ENCODE measurements around the gene KIRREL3. TPM values are rescaled to one million over a fixed set of nuclear protein-coding genes. Genes with fewer than 3 reads are reported as not detected.

KIRREL3 gene
- polyA plus RNA-seq, 1 of the 3 experiments (the other 2 are of a cell fraction) = 3.7 TPM

DNA sequence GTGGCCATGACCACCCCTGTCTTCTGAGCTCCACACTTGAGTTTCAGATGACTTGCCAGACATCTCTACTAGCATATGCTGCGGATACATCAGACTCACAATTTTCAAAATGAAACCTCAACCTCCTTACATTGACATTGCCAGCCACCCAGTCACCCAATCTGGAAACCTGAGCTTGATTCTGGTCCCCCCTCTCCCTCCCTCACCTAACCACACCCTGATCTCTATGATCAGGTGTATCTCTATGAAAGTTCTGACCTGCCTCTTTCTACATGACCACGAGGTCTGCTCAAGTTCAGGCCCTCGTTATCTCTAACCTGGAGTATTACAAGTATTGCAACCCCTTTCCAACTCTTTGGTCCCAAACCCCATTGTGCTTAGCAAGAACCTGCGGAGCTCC lies 254.1 kb downstream of the KIRREL3 start:
- no peak overlapping the region for H3K4me2 ChIP-seq
- no peak overlapping the region for H3K4me3 ChIP-seq (ENCODE audit: low read depth in 2 of 2, low read length in 1 of 2)
- no peaks in the 10 kb centered on the region for H3K9me3 ChIP-seq
- H3K36me3 ChIP-seq (replicated peaks in 1 of 2; ENCODE audit: control insufficient read depth in 1 of 2, insufficient read depth in 2 of 2, low read length in 1 of 2) = no peaks in the 10 kb centered on the region
- H3K4me1 ChIP-seq (ENCODE audit: control insufficient read depth in 1 of 2, insufficient read depth in 2 of 2, low read depth in 1 of 2, low read length in 1 of 2) = no peaks in the 10 kb centered on the region
- ChIA-PET CTCF (interaction anchor here (1.0 to 5.1 kb wide), 4 partner anchors 30 to 244 kb away, joined by 3 to 18 read pairs (median 3); no protein-coding TSS in a partner anchor), POLR2A (no interaction called here)
- H3K27me3 ChIP-seq (ENCODE audit: insufficient read depth) = no peaks in the 10 kb centered on the region
- TF ChIP-seq RXRA (IDR thresholded peaks at IDR 0.05; ENCODE audit: borderline replicate concordance, low read depth) = no peak
- no peak for TF ChIP-seq TCF12 (IDR thresholded peaks at IDR 0.05)
- TF ChIP-seq MXI1 (IDR thresholded peaks at IDR 0.05; ENCODE audit: low read depth, low read length) = no peak
- TF ChIP-seq JUND (IDR thresholded peaks at IDR 0.05) = no peak
- TF ChIP-seq, protein P1, sequence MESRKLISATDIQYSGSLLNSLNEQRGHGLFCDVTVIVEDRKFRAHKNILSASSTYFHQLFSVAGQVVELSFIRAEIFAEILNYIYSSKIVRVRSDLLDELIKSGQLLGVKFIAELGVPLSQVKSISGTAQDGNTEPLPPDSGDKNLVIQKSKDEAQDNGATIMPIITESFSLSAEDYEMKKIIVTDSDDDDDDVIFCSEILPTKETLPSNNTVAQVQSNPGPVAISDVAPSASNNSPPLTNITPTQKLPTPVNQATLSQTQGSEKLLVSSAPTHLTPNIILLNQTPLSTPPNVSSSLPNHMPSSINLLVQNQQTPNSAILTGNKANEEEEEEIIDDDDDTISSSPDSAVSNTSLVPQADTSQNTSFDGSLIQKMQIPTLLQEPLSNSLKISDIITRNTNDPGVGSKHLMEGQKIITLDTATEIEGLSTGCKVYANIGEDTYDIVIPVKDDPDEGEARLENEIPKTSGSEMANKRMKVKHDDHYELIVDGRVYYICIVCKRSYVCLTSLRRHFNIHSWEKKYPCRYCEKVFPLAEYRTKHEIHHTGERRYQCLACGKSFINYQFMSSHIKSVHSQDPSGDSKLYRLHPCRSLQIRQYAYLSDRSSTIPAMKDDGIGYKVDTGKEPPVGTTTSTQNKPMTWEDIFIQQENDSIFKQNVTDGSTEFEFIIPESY (IDR thresholded peaks at IDR 0.05; ENCODE audit: borderline replicate concordance, low read depth) = no peak
- TF ChIP-seq RCOR1 (IDR thresholded peaks at IDR 0.05; ENCODE audit: low read length) = no peak
- TF ChIP-seq GATA2 (CRISPR knock-in tag; IDR thresholded peaks at IDR 0.05) = no peak
- TF ChIP-seq, protein P2, sequence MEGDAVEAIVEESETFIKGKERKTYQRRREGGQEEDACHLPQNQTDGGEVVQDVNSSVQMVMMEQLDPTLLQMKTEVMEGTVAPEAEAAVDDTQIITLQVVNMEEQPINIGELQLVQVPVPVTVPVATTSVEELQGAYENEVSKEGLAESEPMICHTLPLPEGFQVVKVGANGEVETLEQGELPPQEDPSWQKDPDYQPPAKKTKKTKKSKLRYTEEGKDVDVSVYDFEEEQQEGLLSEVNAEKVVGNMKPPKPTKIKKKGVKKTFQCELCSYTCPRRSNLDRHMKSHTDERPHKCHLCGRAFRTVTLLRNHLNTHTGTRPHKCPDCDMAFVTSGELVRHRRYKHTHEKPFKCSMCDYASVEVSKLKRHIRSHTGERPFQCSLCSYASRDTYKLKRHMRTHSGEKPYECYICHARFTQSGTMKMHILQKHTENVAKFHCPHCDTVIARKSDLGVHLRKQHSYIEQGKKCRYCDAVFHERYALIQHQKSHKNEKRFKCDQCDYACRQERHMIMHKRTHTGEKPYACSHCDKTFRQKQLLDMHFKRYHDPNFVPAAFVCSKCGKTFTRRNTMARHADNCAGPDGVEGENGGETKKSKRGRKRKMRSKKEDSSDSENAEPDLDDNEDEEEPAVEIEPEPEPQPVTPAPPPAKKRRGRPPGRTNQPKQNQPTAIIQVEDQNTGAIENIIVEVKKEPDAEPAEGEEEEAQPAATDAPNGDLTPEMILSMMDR (IDR thresholded peaks at IDR 0.05) = no peak
- TF ChIP-seq YY1 (IDR thresholded peaks at IDR 0.05; ENCODE audit: low read depth) = no peak
- TF ChIP-seq, protein P3, sequence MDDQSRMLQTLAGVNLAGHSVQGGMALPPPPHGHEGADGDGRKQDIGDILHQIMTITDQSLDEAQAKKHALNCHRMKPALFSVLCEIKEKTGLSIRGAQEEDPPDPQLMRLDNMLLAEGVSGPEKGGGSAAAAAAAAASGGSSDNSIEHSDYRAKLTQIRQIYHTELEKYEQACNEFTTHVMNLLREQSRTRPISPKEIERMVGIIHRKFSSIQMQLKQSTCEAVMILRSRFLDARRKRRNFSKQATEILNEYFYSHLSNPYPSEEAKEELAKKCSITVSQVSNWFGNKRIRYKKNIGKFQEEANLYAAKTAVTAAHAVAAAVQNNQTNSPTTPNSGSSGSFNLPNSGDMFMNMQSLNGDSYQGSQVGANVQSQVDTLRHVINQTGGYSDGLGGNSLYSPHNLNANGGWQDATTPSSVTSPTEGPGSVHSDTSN (IDR thresholded peaks at IDR 0.05) = no peak
- no peak for TF ChIP-seq SIN3A (IDR thresholded peaks at IDR 0.05; ENCODE audit: borderline replicate concordance, low read depth, low read length)
- TF ChIP-seq TAF1 (IDR thresholded peaks at IDR 0.05; ENCODE audit: borderline replicate concordance, low read depth, low read length) = no peak
- no peak overlapping the region for H3K9ac ChIP-seq
- H3K79me2 ChIP-seq (ENCODE audit: insufficient read depth) = no peaks in the 10 kb centered on the region
- H3K9me2 ChIP-seq = no peaks in the 10 kb centered on the region
- H2AFZ ChIP-seq (ENCODE audit: low read depth) = no peak overlapping the region
- H3K27ac ChIP-seq (ENCODE audit: low read depth in 2 of 2, low read length in 1 of 2) = no peak overlapping the region
- no peak for DNase-seq
- H4K20me1 ChIP-seq (ENCODE audit: insufficient read depth) = no peaks in the 10 kb centered on the region
- 86% methylated on average over 4 of the region's 4 CpGs for WGBS (ENCODE audit: low lambda C conversion rate)
- no peaks in the 10 kb centered on the region for H3F3A ChIP-seq (replicated peaks; ENCODE audit: insufficient read depth)

DNA sequence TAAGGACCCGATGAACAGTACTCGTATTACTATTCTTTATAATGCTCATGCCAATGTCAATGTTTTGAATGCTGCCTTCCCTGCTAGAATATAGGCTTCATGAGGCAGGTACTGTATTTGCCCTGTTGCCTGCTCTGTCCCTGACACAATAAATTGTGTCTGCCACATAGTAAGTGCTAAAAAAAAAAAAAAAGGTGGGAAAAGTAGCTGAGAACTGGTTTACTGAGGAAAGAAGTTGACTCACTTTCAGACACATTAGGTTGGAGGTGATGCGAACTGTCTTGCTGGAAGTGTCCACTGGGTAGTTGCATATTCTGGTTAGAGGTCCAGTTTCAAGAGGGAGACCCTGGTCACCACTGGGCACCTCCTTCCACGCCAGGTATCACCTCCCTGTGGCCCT lies 255.9 kb downstream of the KIRREL3 start:
- Histone ChIP-seq H3K9me3 (no peaks in the 10 kb centered on the region), H3K27ac (ENCODE audit: low read depth in 2 of 2, low read length in 1 of 2) (no peak overlapping the region), H3K9ac (no peak overlapping the region), H3K4me2 (no peak overlapping the region), H3K79me2 (ENCODE audit: insufficient read depth) (no peaks in the 10 kb centered on the region), H3K36me3 (replicated peaks in 1 of 2; ENCODE audit: control insufficient read depth in 1 of 2, insufficient read depth in 2 of 2, low read length in 1 of 2) (no peaks in the 10 kb centered on the region), H3K4me1 (ENCODE audit: control insufficient read depth in 1 of 2, insufficient read depth in 2 of 2, low read depth in 1 of 2, low read length in 1 of 2) (no peaks in the 10 kb centered on the region), H3K4me3 (ENCODE audit: low read depth in 2 of 2, low read length in 1 of 2) (no peak overlapping the region), H4K20me1 (ENCODE audit: insufficient read depth) (no peaks in the 10 kb centered on the region), H3K27me3 (ENCODE audit: insufficient read depth) (no peaks in the 10 kb centered on the region), H3F3A (replicated peaks; ENCODE audit: insufficient read depth) (no peaks in the 10 kb centered on the region), H2AFZ (ENCODE audit: low read depth) (no peak overlapping the region), H3K9me2 (no peaks in the 10 kb centered on the region)
- no peak for DNase-seq
- ChIA-PET POLR2A (no interaction called here), CTCF (interaction anchor here (0.9 to 5.1 kb wide), 2 partner anchors 11 to 28 kb away, joined by 3 to 18 read pairs; no protein-coding TSS in a partner anchor)
- WGBS (ENCODE audit: low lambda C conversion rate) = 97% methylated on average over 3 of the region's 4 CpGs
- TF ChIP-seq RFX5 (IDR thresholded peaks at IDR 0.05; ENCODE audit: low read length) = no peak
- no peak for TF ChIP-seq FOSL2 (IDR thresholded peaks at IDR 0.05; ENCODE audit: borderline replicate concordance, low read depth)
- no peak for TF ChIP-seq FOXM1 (IDR thresholded peaks at IDR 0.05; ENCODE audit: low read depth)
- no peak for TF ChIP-seq RCOR1 (IDR thresholded peaks at IDR 0.05; ENCODE audit: low read length)
- TF ChIP-seq, protein P4, sequence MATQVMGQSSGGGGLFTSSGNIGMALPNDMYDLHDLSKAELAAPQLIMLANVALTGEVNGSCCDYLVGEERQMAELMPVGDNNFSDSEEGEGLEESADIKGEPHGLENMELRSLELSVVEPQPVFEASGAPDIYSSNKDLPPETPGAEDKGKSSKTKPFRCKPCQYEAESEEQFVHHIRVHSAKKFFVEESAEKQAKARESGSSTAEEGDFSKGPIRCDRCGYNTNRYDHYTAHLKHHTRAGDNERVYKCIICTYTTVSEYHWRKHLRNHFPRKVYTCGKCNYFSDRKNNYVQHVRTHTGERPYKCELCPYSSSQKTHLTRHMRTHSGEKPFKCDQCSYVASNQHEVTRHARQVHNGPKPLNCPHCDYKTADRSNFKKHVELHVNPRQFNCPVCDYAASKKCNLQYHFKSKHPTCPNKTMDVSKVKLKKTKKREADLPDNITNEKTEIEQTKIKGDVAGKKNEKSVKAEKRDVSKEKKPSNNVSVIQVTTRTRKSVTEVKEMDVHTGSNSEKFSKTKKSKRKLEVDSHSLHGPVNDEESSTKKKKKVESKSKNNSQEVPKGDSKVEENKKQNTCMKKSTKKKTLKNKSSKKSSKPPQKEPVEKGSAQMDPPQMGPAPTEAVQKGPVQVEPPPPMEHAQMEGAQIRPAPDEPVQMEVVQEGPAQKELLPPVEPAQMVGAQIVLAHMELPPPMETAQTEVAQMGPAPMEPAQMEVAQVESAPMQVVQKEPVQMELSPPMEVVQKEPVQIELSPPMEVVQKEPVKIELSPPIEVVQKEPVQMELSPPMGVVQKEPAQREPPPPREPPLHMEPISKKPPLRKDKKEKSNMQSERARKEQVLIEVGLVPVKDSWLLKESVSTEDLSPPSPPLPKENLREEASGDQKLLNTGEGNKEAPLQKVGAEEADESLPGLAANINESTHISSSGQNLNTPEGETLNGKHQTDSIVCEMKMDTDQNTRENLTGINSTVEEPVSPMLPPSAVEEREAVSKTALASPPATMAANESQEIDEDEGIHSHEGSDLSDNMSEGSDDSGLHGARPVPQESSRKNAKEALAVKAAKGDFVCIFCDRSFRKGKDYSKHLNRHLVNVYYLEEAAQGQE (IDR thresholded peaks at IDR 0.05; ENCODE audit: low read depth, low read length) = no peak
- no peak for TF ChIP-seq FOXJ3 (CRISPR knock-in tag; IDR thresholded peaks at IDR 0.05)
- TF ChIP-seq GABPA (IDR thresholded peaks at IDR 0.05; ENCODE audit: low read depth) = no peak
- TF ChIP-seq TCF12 (IDR thresholded peaks at IDR 0.05) = no peak
- TF ChIP-seq, protein P3 (IDR thresholded peaks at IDR 0.05) = no peak

Data from SK-N-SH (cell line).